Fibroblast of mammary gland (primary cell): ENCODE results near the gene MSI2.

Experiments used
- DNase-seq: peaks from one replicate; pipeline ENCODE4 v3.0.0-alpha.2; 2010; ENCODE audit warnings: low read depth
- H3K4me3 ChIP-seq: 2 replicates; pipeline ENCODE4 v1.5.1; 2011; ENCODE audit warnings: low read depth, mild to moderate bottlenecking, low read length, moderate library complexity; ENCODE audit not compliant: control insufficient read depth
- TF ChIP-seq, protein P1 (sequence below): conservative IDR thresholded peaks from 2 replicates; pipeline ENCODE4 v1.5.1; 2011; ENCODE audit warnings: low read depth, low read length, inconsistent platforms; ENCODE audit not compliant: control insufficient read depth, insufficient read depth

The MSI2 gene

DNA sequence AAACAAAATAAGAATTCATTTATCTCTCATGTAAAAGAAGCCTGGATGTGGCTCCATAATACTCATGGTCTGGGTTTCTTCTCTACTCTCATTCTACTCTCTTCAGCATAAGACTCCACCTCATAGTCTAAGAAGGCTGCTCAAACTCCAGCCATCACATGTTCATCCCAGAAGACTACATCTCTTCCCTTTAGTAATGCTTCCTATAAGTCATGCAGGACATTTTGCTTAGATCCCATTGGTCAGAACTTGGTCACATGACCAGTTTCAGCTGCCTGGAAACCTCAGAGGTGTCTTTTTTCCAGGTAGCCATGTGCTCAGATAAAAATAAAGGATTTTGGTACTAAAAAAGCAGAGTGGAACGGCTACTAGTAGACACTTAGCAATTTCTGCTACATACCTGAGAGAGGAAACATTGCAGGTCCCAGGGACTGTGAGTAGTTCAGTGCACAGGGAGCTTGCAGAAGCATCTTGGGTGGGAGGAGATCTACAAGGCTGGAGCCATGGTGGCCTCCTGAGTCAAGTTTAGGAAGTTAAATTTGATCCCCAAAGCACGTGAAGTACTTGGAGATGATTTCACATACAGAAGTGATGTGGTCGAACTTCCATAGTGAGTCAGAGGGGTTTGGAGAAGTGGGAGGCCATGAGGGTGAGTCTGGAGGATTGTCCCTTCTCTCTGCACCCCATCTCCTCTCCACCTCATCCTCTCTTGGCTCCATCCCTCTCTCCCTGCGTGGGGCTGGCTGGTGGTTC, 378.6 kb downstream of the MSI2 start:
- peak; percentile 53 for DNase-seq
- TF ChIP-seq, protein P1, sequence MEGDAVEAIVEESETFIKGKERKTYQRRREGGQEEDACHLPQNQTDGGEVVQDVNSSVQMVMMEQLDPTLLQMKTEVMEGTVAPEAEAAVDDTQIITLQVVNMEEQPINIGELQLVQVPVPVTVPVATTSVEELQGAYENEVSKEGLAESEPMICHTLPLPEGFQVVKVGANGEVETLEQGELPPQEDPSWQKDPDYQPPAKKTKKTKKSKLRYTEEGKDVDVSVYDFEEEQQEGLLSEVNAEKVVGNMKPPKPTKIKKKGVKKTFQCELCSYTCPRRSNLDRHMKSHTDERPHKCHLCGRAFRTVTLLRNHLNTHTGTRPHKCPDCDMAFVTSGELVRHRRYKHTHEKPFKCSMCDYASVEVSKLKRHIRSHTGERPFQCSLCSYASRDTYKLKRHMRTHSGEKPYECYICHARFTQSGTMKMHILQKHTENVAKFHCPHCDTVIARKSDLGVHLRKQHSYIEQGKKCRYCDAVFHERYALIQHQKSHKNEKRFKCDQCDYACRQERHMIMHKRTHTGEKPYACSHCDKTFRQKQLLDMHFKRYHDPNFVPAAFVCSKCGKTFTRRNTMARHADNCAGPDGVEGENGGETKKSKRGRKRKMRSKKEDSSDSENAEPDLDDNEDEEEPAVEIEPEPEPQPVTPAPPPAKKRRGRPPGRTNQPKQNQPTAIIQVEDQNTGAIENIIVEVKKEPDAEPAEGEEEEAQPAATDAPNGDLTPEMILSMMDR, result no peak
- no peak overlapping the region for H3K4me3 ChIP-seq

DNA sequence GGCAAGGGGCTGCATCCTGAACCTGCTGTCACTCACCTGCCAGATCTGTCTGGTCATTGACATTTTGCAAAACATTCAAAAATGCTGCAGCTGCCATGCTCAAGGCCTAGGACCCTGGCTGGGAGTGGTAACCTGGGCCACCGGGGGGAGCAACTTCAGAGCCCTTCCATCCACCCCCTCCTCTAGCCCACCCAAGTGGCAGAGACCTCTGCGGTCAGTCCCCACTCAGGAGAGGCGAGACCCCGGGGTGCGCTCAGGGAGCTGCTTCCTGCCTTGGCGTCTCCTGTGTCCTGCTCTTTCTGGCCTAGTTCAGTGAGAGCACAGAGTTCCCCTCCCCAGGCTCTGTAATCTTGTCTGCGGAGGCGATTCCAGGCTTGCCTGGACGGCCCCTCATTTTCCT, 380.0 kb downstream of the MSI2 start:
- DNase-seq, result no peak
- no peak overlapping the region for H3K4me3 ChIP-seq
- TF ChIP-seq, protein P1, result no peak

DNA sequence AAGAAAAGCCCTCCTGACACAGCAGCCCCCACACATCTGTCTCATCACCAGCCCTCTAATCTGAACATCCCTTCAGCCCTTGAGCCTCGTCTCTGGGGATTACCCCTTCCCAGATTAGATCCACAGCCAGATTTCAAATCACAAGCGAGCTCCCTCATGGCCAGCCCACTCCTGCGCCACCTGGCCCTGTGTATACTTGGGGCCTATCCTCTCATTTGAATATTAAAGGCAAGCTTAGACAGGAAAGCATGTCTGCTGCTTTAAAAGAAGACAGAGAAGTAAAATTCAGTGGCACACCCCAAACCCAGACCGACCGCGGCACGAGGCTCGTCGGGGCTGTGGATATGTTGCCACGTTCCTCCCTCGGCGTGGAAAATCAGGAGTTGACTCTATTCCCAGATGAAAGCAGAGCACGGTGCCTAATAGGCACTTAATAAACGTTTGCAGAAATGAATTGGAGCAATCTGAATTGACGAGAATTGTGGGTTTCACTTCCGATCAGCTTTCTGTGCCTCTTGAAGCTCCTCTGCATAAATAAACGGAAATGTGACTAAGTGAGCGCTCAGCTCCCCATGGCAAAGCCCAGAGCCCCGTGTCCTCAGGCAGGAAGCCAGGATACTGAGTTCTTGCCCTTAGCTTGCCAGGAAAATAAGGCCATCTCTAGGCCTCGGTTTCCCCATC, 380.8 kb downstream of the MSI2 start:
- H3K4me3 ChIP-seq, result no peak overlapping the region
- TF ChIP-seq, protein P1, result no peak
- DNase-seq, result no peak

DNA sequence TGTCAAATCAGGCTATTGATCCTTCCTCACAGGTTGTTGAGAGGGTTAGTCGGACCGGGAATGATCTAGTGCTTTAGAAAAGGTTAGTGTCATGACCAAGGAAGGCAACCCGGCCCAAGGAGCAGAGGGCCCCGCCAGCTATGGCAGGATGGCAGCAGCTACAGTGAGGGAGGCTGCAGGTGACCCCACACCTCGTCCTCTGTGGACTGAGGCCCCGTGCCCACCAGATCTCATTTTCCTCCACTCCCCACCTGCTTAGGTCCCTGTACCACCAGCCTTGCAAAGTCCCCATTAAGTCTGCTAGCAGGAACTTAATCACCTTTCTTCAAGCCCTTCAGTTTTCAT, 381.3 kb downstream of the MSI2 start:
- TF ChIP-seq, protein P1, result no peak
- H3K4me3 ChIP-seq, result no peak overlapping the region

DNA sequence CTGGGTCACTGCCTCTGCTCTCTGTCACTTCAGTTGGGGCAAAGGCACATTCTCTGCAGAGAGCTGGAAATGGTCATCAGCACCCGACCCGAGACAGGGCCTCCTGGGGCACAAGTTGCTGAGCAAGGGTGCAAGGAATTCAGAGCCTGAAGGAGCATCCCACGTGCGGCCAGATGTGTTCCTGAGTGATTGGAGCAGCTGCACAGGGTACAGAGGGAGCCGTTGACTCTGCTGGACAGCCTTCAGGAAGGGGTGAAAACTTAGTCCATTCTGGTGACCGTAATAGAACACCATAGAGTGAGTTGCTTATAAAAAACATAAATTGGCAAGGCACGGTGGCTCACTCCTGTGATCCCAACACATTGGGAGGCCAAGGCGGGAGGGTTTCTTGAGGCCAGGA, 382.0 kb downstream of the MSI2 start:
- no peak for DNase-seq
- TF ChIP-seq, protein P1, result no peak
- no peak overlapping the region for H3K4me3 ChIP-seq

More for the DNA sequence above, 381.3 kb downstream of the MSI2 start:
- no peak for DNase-seq

DNA sequence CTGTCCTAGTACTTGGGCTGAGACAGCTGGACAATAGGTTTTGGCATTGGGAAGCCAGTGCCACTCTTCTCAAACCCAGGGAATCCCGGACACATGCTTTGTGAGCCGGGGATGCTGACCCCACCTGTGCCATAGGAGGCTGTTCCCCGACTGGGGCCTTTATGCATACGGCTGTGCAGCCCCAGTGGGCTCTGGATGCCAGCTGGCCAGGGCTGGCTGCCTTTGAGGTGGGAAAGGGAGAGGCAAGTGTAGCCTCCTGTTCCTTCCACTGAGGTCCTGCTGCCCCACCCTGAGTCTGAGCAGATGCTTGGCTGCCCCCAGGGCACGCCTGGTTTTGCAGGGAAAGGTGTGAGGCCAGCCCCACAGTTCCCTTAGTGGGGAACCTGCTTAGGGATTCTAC, 383.1 kb downstream of the MSI2 start:
- no peak for DNase-seq
- H3K4me3 ChIP-seq, result no peak overlapping the region
- TF ChIP-seq, protein P1, result no peak
